ENCODE results near the gene CBFA2T2.
"Not testable (repeated sequence)": the region's sequence is repeated elsewhere in the genome, so short reads cannot be mapped to it uniquely, and the experiment has no call there.

The CBFA2T2 gene

DNA sequence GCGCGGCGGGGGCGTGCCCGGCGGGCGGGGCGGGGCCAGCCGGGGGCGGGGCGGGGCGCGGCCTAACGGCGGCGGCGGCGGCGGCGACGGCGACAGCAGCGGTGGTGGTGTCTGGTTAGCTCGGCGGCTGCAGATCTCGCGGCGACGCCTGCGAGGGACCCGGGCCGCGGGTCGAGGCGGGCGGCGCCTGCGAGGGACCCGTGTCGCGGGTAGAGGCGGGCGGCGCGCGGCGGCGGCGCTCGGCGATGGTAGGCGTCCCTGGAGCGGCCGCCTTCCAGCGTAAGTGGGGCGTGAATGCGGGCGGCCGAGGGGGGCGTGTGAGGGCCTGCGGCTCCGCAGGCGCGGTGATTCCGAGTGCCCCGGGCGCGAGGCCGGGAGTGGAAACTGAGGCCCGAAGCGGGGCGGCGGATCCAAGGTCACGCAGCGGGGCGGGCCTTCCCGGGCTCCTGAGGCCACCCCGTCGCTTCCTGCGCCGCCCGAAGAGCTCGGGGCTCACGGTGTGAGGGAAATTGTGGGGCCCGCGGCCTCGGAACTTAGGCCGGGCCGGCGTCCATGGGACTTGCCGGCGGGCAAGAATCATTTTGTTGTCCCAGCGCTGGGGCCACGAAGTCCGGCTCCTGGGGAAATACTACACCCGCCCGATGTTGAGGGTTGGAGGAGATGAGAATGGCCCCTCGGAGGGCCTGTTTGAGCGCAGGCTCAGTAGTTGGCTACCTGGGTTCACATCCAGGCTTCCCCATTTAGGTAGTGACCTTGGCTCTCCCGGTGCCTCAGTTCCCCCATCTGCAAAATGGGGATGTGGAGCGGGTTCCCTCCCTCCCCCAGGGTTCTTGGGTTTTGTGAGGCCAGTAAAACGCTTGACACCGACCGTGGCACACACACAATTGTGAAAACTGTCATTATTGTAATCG lies at the start of gene CBFA2T2:
CBFA2T2 (plus strand) TSS at position 74 of the 911 bp plus-strand sequence; CDS start at position 246, 172 bp downstream.
- DNase-seq = no peak

DNA sequence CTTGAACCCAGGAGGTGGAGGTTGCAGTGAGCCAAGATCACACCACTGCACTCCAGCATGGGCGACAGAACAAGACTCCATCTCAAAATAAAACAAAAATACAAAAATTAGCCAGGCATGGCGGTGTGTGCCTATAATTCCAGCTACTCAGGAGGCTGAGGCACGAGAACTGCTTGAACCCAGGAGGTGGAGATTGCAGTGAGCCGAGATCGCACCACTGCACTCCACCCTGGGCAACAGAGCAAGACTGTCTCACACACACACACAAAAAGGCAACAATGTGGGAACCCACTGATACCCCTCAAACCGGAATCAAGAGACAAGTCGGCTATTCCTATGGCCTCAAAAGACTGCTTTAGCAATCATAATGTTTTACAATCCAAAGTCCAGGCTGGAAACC lies 49.3 kb upstream of the CBFA2T2 start:
- not testable (repeated sequence) for DNase-seq

DNA sequence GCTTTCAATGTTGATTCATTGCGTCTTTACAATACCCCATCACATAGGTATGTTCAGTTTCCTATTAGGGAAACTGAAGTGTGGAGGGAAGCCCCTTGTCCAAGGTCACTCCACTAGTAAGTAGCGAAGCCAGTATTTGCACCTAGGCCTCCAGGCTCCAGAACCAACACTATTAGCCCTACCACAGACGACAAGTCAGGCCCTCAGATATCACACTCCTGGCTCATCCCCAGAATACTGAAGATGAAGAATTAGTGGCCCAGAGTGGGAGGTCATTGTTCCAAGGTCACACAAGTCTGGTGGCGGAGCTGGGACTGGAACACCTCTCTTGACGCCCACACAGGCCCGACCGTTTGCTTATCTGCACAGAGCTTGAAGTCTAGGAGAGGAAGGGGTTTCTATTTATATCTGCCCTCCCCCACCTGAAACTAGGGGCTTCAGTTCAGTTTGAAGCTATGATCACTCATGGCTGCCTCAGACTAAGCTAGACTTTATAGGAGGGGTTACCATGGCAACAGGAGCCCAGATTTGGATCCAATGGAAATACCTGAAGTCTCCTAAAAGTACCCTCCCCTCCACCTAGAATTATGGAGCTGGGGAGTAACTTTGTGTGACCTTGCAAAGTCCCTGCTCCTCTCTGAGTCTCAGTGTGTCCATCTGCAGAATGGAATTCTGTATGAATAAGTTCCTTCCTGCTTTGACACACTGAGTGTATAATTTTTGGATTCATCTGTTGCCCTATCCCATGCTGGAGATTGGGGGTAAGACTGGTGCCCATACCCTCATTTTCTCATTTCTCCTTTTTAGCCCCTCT lies 48.5 kb upstream of the CBFA2T2 start:
- DNase-seq = no peak

DNA sequence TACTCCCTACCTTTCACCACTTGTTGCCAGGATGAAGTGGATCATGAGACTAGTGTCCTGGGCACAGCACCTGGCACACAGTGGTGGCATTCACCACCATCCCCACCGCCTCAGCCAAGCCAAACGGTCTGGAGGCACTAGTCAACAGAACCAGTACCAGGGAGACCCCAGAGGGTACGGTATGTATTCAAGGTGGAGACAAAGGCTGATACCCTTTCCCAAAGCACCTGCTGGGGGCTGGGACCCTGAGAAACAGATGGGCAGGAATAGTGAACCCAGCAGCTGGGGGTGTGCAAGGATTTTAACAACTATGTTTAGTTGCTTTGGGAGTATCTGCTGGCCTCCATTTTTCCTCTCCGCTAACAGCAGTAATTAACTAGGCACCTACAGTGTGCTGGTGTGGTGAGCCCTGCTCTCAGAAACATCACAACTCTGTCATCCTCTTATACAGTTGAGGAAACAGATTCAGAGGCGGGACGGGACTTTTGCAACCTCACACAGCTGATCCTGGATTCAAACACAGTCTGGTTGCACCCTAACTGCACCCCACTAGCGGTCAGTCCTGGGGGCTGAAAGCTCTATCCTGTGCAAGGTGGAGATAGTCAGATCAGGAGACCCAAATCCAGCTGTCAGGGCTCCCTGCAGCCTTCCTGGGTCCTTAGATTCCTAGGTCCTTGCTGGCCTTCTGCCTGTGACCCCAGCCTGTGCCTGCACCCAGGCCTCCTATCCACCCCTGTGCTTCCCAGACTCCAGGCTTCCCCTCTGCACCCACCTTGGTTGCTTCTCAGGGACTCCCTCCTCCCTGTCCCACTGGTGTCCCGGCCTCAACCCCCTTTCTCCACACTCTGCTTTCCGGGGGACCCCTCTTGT lies 47.5 kb upstream of the CBFA2T2 start:
- no peak for DNase-seq

DNA sequence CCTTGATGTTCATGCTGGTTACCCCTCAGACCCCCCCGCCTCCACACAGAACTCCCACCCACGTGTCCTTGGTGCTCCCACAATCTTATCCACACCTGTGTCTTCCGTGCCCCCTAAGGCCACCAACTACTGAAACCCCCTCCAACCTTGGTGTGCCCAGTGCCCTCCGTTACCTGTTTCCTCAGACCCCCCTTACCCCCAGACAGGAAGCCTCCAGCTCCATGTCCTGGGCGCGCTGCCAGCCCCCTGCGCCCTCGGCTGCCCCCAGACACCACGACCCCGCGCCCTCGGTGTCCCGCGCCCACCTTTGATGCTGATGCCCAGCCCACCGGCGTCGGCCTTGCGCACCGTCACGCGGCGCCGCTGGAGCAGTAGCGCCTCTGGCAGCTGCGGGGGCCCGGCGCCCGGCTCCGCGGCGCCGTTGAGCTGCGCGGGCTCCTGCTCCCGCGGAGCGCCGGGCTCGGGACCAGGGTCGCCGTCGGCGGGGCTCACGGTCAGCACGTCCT lies 46.8 kb upstream of the CBFA2T2 start:
- no peak for DNase-seq

DNA sequence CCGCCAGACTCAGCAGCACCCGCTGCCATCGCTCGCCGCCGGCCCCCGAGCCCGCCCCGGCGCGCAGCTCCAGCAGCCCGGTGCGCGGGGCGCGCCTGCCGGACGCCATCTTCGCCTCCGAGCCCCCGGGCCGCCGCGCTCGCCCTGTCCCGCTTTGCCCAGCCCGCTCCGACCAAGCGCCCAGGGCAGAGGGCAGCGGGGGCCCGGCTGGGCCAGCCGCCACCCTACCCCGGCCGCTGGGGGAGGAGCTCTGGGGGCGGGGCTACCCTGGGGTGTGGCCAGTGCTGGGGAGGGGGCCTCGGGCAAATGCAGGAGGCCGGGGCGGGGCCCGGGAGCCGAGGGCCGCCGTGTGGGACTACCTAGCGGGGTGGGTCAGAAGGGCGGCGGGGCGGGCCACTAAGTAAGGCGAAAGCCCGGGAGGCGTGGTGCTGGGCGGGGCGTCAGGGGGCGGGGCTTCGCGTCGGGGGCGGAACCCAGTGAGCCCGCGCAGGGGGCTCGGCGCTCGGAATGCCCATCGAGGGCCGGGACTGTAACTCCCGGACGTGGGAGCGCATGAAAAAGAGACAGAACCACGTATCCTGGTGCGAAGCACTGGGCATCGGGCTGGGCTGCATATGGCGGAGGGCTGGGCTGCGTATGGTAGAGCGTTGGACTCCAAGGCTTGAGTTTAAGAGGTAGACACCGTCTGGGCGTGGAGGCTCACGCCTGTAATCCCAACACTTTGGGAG lies 46.2 kb upstream of the CBFA2T2 start, which contains the start of gene SNTA1:
SNTA1 (minus strand) TSS at position 252 of the 728 bp plus-strand sequence; CDS start at position 109, 143 bp downstream.
- DNase-seq = peak; percentile 71

DNA sequence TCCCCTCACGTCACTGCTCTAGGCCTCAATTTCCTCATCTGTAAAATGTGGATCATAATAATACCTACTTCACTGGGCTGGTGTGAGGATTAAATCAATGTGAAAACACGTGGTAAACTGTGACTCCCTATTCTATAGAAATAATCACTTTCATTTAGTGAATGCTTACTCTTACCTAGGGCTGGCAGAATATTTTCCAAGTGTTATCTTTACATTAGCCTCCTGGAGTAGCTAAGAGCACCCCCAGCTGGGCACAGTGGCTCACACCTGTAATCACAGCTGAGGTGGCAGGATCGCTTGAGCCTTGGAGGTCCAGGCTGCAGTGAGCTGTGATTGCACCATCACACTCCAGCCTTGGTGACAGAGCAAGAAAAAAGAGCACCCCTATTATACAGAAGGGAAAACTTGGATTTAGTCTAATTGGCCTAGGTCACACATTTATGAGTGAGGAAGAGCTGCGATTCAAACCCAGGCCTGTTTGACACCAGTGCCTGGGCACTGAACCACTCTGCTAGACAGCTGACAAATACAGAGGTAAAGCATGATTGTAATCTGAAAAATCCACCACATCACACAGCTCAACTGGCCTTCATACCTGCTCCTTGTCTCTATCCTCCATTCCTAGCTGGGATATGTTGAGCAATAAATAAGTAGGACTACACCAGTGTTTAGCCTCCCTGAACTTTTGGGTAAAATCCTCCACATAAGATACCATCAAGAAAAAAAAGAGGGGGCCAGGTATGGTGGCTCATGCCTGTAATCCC lies 44.9 kb upstream of the CBFA2T2 start:
- DNase-seq = no peak

DNA sequence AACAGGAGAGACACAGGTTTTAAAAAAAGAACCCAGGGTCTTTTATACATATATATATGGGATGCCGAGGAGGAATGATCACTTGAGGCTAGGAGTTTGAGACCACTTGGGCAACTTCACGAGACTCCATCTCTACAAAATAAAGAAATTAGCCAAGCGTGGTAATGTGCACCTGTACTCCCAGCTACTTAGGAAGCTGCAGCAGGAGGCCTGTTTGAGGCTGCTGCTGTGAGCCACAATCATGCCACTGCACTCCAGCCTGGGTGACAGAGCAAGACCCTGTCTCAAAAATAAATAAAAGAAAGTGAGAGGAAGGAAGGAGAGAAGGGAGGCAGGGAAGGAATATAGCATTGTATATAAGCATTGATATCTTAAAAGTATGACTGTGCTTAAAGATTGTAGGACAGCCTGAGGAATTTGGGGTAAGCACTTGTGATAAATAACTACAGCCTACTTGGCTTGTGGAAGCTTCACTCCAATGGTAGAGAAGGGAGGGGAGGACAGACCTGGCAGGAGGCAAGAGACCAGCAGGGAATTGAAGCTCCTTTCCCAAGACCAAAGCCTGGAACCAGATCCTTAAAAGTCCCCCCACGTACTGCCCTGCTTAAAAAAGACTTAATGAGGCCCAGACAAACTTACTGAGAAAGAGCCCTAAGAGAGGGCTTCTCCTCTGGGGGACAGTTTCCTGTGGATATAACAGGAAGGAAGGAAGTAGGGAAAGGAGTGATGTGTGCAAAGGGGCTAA lies 43.8 kb upstream of the CBFA2T2 start:
- DNase-seq = no peak

DNA sequence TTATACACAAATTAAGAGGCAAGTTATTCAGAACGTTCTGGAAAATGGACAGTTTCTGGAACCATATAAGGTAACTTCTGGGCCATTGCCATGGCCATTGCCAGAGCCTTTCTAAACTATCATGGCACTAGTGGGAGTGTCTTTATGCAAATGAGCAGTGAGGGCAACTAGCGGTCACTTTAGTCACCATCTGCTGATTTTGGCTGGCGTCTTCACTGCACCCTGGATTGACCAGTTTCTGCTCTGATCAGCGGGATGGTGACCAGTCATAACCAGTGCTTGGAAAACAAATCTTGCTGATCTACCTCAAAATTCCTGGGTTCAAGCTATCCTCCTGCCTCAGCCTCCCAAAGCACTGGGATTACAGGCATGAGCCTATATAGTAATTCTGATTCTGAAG lies 39.0 kb upstream of the CBFA2T2 start:
- peak; percentile 13 for DNase-seq

DNA sequence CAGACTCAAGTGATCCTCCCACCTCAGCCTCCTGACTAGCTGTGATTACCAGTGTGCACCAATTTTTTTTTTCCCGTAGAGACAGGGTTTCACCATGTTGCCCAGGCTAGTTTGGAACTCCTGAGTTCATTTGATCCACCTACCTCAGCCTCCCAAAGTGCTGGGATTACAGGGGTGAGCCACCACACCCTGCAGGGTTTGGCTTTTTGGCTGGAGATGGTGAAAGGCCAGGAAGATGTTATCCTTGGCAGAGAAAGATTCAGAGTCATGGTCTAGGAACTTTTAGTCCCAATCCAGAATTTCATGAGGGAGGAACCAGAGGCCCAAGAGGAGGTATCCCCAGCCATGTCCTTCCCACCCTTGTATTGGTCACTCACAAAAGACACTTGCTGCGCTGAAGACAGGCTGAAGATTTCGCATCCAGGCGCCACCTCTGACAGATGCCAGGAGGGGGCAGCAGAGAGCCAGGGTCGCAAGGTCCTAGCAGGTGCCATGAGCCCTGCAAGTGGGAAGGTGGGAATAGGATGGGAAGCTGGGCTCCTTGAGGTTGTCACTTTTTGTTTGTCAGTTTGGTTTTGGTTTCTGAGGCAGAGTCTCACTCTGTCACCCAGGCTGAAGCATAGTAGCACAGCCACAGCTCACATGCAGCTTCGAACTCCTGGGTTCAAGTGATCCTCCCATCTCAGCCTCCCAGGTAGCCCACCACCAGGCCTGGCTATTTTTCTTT lies 32.8 kb upstream of the CBFA2T2 start:
- peak; percentile 26 for DNase-seq

DNA sequence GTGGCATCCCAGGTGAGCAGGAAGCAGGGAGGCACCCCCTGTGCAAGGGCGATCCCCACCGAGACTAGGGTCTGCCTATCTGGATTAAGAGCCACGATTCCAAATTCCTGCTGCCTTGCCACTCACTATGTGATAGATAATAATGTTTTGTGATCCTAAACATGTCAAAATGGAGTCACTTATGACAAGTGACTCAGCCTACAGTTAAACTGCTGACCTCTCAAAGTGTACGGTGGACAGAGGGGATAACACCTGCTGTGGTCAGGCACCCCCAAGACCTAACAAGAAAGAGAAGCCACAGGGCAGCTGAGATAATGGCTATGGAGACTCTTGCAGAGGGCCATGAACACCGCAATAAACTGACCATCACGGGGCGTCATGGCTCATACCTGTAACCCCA lies 30.3 kb upstream of the CBFA2T2 start:
- DNase-seq = no peak

DNA sequence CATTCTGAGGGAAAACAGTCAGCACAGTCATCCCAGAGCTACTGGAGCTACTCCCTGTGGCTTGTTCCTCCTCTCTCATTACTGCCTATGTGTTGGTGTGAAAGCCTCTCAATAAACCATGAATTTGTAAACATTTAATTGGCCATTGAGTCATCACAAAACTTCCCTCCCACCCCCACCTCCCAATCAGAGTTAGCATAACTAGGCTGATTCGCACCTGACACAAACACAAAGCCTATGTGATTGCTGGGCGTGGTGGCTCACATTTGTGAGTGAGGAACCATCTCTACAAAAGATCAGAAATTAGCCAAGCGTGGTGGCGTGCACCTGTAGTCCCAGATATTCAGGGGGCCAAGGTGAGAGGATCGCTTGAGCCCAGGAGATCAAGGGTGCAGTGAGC lies 29.2 kb upstream of the CBFA2T2 start:
- DNase-seq = no peak

DNA sequence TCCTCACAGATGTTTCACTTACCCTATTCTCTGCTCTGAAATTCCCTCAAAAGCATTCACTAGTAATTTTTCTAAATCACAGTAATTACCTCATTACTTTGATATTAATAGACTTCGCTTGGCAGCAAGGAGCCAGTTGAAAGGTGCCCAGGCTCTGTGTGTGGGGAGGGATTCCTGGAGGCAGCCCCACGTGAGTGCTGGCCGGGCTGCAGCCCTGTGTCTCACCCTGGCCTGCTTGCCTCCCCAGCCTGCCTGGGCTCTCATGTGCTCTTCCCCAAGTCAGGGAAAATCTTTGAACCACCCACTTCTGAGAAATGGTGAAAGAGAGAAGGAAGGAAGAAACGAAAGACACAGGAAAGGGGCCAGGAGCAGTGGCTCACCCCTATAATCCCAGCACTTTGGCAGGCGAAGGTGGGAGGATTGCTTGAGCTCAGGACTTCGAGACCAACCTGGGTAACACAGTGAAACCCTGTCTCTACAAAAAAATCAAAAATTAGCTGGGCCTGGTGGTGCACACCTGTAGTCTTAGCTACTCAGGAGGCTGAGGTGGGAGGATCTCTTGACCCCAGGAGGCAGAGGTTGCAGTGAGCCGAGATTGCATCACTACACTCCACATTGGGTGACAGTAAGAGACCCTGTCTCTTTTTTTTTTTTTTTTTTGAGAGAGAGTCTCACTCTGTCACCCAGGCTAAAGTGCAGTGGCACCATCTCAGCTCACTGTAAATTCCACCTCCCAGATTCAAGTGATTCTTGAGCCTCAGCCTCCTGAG lies 26.4 kb upstream of the CBFA2T2 start:
- DNase-seq = no peak

DNA sequence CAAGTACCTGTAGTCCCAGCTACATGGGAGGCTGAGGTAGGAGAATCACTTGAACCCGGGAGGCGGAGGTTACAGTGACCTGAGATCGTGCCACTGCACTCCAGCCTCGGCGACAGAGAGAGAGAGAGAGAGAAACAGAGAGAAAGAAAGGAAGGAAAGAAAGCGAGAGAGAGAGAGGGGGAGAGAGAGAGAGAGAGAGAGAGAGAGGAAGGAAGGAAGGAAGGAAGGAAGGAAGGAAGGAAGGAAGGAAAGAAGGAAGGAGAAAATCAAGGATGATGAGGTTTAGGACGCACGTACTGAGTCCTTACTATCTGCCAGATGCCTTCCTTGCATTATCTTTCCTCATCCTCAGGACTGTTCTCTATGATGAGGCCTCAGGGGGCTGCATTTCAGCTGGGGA lies 25.1 kb upstream of the CBFA2T2 start:
- DNase-seq = not testable (repeated sequence)

DNA sequence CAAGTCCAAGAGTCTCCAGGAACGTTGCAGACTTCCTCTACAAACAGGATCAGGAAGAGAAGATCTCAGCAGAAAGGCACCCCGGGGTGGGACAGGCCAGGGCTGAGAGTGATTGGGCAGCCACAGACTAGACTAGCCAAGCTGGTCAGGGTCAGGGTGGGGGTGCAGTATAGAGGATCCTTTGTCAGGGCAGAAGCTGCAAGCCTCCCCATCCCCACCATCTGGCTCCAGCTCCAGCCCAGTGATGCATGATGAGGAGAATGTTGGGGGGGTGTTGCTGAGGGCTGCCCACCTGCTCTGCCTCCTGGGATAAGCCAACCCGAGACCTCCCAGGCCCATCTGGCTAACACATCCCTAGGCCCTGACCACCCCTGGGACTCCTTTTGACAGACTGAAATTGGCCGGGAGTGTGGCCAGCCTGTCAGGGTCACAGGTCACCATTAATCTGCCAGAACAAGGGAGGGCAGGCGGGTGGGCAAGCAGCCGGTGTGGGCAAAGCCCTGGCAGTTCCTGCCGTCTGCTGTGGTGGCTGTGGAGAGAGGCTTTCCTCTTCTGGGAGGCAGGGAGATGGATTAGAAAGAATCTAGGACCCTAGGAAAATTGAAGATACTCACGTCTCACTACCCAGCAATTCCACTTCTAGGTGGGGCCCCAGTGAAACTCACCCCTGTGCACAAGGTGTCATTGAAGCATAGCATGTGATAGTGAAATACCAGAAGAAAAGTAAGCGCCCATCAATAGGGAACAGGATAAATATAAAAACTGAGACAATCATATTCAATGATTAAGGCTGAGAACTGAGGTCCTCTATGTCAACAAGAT lies 24.2 kb upstream of the CBFA2T2 start:
- peak; percentile 92 for DNase-seq

DNA sequence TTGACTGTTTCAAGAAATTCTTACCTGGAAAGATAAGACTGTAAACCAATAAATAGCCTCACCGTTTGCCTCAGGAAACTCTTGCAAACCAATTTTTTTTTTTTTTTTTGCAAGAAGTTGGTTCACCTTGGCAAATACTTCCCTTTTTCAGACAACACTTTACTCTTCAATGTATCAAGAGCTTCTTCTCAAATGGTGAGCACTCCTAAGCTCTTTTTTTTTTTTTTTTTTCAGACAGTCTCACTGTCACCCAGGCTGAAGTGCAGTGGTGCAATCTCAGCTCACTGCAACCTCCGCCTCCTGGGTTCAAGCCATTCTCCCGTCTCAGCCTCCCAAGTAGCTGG lies 23.6 kb upstream of the CBFA2T2 start:
- DNase-seq = no peak

DNA sequence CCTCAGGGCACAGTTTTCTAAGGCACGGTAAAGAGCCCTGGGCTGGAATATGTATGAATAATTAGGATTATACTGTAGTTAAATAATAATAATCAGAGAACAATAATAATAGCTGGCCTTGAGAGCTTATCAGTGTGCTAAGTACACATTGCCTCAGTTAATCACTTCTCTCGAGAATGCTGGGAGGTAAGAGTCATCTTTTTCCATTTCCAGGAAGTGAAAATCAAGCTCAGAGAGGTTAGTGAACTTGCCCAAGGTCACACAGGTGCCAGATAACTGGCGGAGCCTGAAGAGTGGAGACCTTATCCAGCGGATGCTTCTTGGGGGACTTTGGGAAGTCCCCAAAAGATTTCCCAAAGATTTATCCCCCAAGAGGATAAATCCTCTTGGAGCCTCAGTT lies 19.4 kb upstream of the CBFA2T2 start:
- no peak for DNase-seq

DNA sequence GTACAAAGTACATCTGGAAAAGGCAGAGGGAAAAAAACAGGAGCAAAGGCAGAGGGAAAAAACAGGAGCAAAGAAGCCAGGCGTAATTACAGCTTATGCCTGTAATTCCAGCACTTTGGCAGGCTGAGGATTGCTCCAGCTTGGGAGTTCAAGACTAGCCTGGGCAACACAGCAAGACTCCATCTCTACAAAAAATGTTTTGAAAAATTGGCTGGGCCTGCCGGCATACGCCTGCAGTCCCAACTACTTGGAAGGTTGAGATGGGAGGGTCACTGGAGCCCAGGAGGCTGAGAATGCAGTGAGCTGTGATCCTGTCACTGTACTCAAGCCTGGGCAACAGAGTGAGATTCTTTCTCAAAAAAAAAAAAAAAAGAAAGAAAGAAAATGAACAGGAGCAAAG lies 19.0 kb upstream of the CBFA2T2 start:
- DNase-seq = no peak

Data from DMS 273 treated with DMSO at 0.1 percent for 48 hours (cell line).